Natural killer cell (primary cell): ENCODE data around the gene ST3GAL3. TPM values are rescaled to one million over a fixed set of nuclear protein-coding genes. Genes with fewer than 3 reads are reported as not detected.

ENCODE experiments used
- ATAC-seq, 3 donors: fragments of 150-1000 bp in 2 of 3; fragments of 200-7000 bp in 1 of 3; cut with Tn5 transposase; 1 replicate in 1 of 3; 2 replicates in 2 of 3; pipeline ENCODE4 v1.10.0; 2021; ENCODE audit warnings: mild to moderate bottlenecking in 2 of 3, moderate library complexity in 2 of 3
- DNase-seq, 2 donors: peaks; one replicate each; pipeline versions ENCODE4 v3.0.0 to v3.0.0-alpha.2; 2013 to 2021; ENCODE audit warnings: mixed read lengths in 1 of 2
- H3K27ac ChIP-seq: one replicate; pipeline ENCODE4 v1.5.1; 2013; ENCODE audit warnings: mild to moderate bottlenecking, low read length
- H3K27me3 ChIP-seq: one replicate; pipeline ENCODE4 v1.6.1; 2013; ENCODE audit warnings: low read length; ENCODE audit not compliant: control insufficient read depth, insufficient read depth
- H3K36me3 ChIP-seq: one replicate; pipeline ENCODE4 v1.6.1; 2013; ENCODE audit warnings: low read length; ENCODE audit not compliant: control insufficient read depth, insufficient read depth
- H3K4me1 ChIP-seq: one replicate; pipeline ENCODE4 v1.6.1; 2013; ENCODE audit warnings: low read length; ENCODE audit not compliant: control insufficient read depth, insufficient read depth
- H3K4me3 ChIP-seq: one replicate; pipeline ENCODE4 v1.5.1; 2013; ENCODE audit warnings: low read length
- H3K9me3 ChIP-seq: one replicate; pipeline ENCODE4 v1.6.1; 2013; ENCODE audit warnings: low read length; ENCODE audit not compliant: control insufficient read depth, insufficient read depth
- H3K27ac Mint-ChIP-seq, 2 donors: one replicate each; pipeline ENCODE4 v1.8.0; 2022; ENCODE audit warnings: mild to moderate bottlenecking in 2 of 2, mixed read lengths in 2 of 2, moderate library complexity in 1 of 2
- H3K27me3 Mint-ChIP-seq, 2 donors: one replicate each; pipeline ENCODE4 v1.8.0; 2022; ENCODE audit warnings: low read depth in 2 of 2, mixed read lengths in 2 of 2
- H3K36me3 Mint-ChIP-seq: one replicate; pipeline ENCODE4 v1.8.0; 2022; ENCODE audit warnings: mixed read lengths
- H3K4me1 Mint-ChIP-seq, 2 donors: one replicate each; pipeline ENCODE4 v1.8.0; 2022; ENCODE audit warnings: mixed read lengths in 2 of 2
- H3K4me3 Mint-ChIP-seq: one replicate; pipeline ENCODE4 v1.8.0; 2022; ENCODE audit warnings: mild to moderate bottlenecking, moderate library complexity, mixed read lengths
- H3K9me3 Mint-ChIP-seq, 2 donors: one replicate each; pipeline ENCODE4 v1.8.0; 2022; ENCODE audit warnings: mixed read lengths in 2 of 2
- CTCF ChIP-seq: fragments of 200-600 bp; IDR thresholded peaks from one replicate; pipeline ENCODE4 v1.8.0; 2022; ENCODE audit warnings: antibody characterized with exemption
- WGBS: methylation state at CpG from one replicate; pipeline ENCODE4 v1.1.7; 2013; ENCODE audit warnings: missing lambda C conversion rate; ENCODE audit not compliant: insufficient coverage; 5-methylcytosine and 5-hydroxymethylcytosine counted together
- intact Hi-C: fragments of 100-400 bp; cut with micrococcal nuclease; formaldehyde crosslinking; loops from one replicate; pipeline ENCODE4 v1.14.2; 2022
- total RNA-seq, 4 donors: library from RNA; stranded (reverse); fragments of 120-200 nt in 1 of 4; gene quantifications; one replicate each; pipeline versions ENCODE4 v1.2.3 to v1.2.4, GENCODE V29; 2013 to 2022

The ST3GAL3 gene
- total RNA-seq, 3 donors from 2014 or later (not counting 1 experiment from before 2014, with no cell fraction given) = 22.2 to 27.3 (median 22.3) TPM

- H3K27ac Mint-ChIP-seq = no peak overlapping the region
- no peaks in the 10 kb centered on the region for H3K36me3 ChIP-seq
- ATAC-seq (no peak), DNase-seq (no peak)
- no peaks in the 10 kb centered on the region for H3K9me3 Mint-ChIP-seq
- no peak overlapping the region for H3K4me3 ChIP-seq
- H3K9me3 ChIP-seq = no peaks in the 10 kb centered on the region
- H3K36me3 Mint-ChIP-seq = no peaks in the 10 kb centered on the region
- no peak overlapping the region for H3K27ac ChIP-seq
- H3K4me1 Mint-ChIP-seq = no peaks in the 10 kb centered on the region
- 70% methylated on average over 6 of the region's 7 CpGs for WGBS
- H3K4me1 ChIP-seq = no peaks in the 10 kb centered on the region
- H3K27me3 ChIP-seq = no peaks in the 10 kb centered on the region
- TF ChIP-seq CTCF = no peak
- intact Hi-C loops = no loop called here
- H3K27me3 Mint-ChIP-seq = no peaks in the 10 kb centered on the region
- no peak overlapping the region for H3K4me3 Mint-ChIP-seq
Measured at GRCh38 chr1:43904660-43905551, 197.6 kb downstream of the ST3GAL3 start.

- no peak for TF ChIP-seq CTCF
- Mint-ChIP-seq H3K4me1 (no peaks in the 10 kb centered on the region), H3K9me3 (no peaks in the 10 kb centered on the region), H3K4me3 (no peak overlapping the region), H3K36me3 (no peaks in the 10 kb centered on the region), H3K27ac (no peak overlapping the region), H3K27me3 (no peaks in the 10 kb centered on the region)
- Histone ChIP-seq H3K4me3 (no peak overlapping the region), H3K27ac (no peak overlapping the region), H3K27me3 (no peaks in the 10 kb centered on the region), H3K4me1 (no peaks in the 10 kb centered on the region), H3K36me3 (no peaks in the 10 kb centered on the region), H3K9me3 (no peaks in the 10 kb centered on the region)
- 100% methylated on average over 2 of the region's 2 CpGs for WGBS
- DNase-seq = no peak
- intact Hi-C loops = no loop called here
- ATAC-seq = no peak
Measured at GRCh38 chr1:43908226-43908625, 200.9 kb downstream of the ST3GAL3 start.

GRCh38 chr1:43908858-43909257, 201.5 kb downstream of the ST3GAL3 start:
- Mint-ChIP-seq H3K4me3 (no peak overlapping the region), H3K36me3 (no peaks in the 10 kb centered on the region), H3K4me1 (no peaks in the 10 kb centered on the region), H3K27me3 (no peaks in the 10 kb centered on the region), H3K9me3 (no peaks in the 10 kb centered on the region), H3K27ac (no peak overlapping the region)
- WGBS = 94% methylated on average over 5 of the region's 5 CpGs
- H3K9me3 ChIP-seq = no peaks in the 10 kb centered on the region
- no peaks in the 10 kb centered on the region for H3K36me3 ChIP-seq
- no peaks in the 10 kb centered on the region for H3K4me1 ChIP-seq
- no peak overlapping the region for H3K27ac ChIP-seq
- no peak overlapping the region for H3K4me3 ChIP-seq
- no peaks in the 10 kb centered on the region for H3K27me3 ChIP-seq
- no peak for TF ChIP-seq CTCF
- DNase-seq (no peak), ATAC-seq (no peak)
- intact Hi-C loops = no loop called here

- no peaks in the 10 kb centered on the region for H3K36me3 Mint-ChIP-seq
- H3K4me1 Mint-ChIP-seq = no peaks in the 10 kb centered on the region
- no peak for DNase-seq
- no peak overlapping the region for H3K4me3 Mint-ChIP-seq
- no peaks in the 10 kb centered on the region for H3K36me3 ChIP-seq
- H3K9me3 Mint-ChIP-seq = no peaks in the 10 kb centered on the region
- no peaks in the 10 kb centered on the region for H3K27me3 ChIP-seq
- H3K27ac Mint-ChIP-seq = no peak overlapping the region
- no peak for ATAC-seq
- 96% methylated on average over 1 of the region's 1 CpG for WGBS
- no peaks in the 10 kb centered on the region for H3K4me1 ChIP-seq
- no peaks in the 10 kb centered on the region for H3K27me3 Mint-ChIP-seq
- no peak overlapping the region for H3K4me3 ChIP-seq
- H3K9me3 ChIP-seq = no peaks in the 10 kb centered on the region
- intact Hi-C loops = no loop called here
- no peak overlapping the region for H3K27ac ChIP-seq
- no peak for TF ChIP-seq CTCF
Measured at GRCh38 chr1:43910343-43910742, 203.0 kb downstream of the ST3GAL3 start.
